ENCODE measurements around the gene FURIN. TPM values are rescaled to one million over a fixed set of nuclear protein-coding genes. Genes with fewer than 3 reads are reported as not detected.

FURIN gene
- total and polyA plus RNA-seq, 4 experiments from 2014 or later: 1.6 to 40.3 (median 24.4) TPM

- no peaks in the 10 kb centered on the region for H3K4me1 ChIP-seq (ENCODE audit: insufficient read depth, low read length)
- Mint-ChIP-seq H3K9me3 (no peaks in the 10 kb centered on the region), H3K27ac (no peak overlapping the region), H3K4me3 (no peak overlapping the region), H3K36me3 (peaks cover 46 to 76% of the 10 kb centered on the region in 2 donors), H3K4me1 (peaks cover 0 to 1% (median 0%) of the 10 kb centered on the region in 4 donors), H3K27me3 (no peaks in the 10 kb centered on the region)
- DNase-seq: no peak
- H3K36me3 ChIP-seq (ENCODE audit: insufficient read depth, low read length): peaks cover 87% of the 10 kb centered on the region
- POLR2A ChIA-PET (ENCODE audit: partially characterized antibody): interaction anchor here (1.3 kb wide), 1 partner anchor 20 kb away, joined by 5 read pairs; the partner anchor contains the start of gene HDDC3
- CTCF ChIA-PET (ENCODE audit: partially characterized antibody): interaction anchor here (1.2 kb wide), 1 partner anchor 20 kb away, joined by 4 read pairs; no protein-coding TSS in a partner anchor
- H3K4me3 ChIP-seq (ENCODE audit: low read length in 2 of 2): no peak overlapping the region
- H3K27me3 ChIP-seq (ENCODE audit: insufficient read depth, low read length): no peaks in the 10 kb centered on the region
- H3K9me3 ChIP-seq (ENCODE audit: control insufficient read depth in 1 of 2, low read length in 2 of 2): no peaks in the 10 kb centered on the region
- intact Hi-C loops (cut with micrococcal nuclease): no loop called here
- H3K27ac ChIP-seq (ENCODE audit: low read depth, low read length): no peak overlapping the region
These were observed 42.9 kb downstream of the FURIN start for GRCh38 chr15:90911302-90911623.

GRCh38 chr15:90911906-90912769 is 43.8 kb downstream of the FURIN start:
- Mint-ChIP-seq H3K4me3 (no peak overlapping the region), H3K36me3 (peaks cover 52 to 78% of the 10 kb centered on the region in 2 donors), H3K4me1 (peaks cover 0 to 1% (median 0%) of the 10 kb centered on the region in 4 donors), H3K27me3 (no peaks in the 10 kb centered on the region), H3K27ac (no peak overlapping the region), H3K9me3 (no peaks in the 10 kb centered on the region)
- H3K4me1 ChIP-seq (ENCODE audit: insufficient read depth, low read length): no peaks in the 10 kb centered on the region
- ChIA-PET POLR2A (ENCODE audit: partially characterized antibody) (no interaction called here), CTCF (ENCODE audit: partially characterized antibody) (interaction anchor here (1.2 to 2.2 kb wide), 2 partner anchors 19 to 20 kb away, joined by 4 to 13 read pairs; partner anchors contain the start of gene HDDC3)
- no peaks in the 10 kb centered on the region for H3K9me3 ChIP-seq (ENCODE audit: control insufficient read depth in 1 of 2, low read length in 2 of 2)
- H3K27me3 ChIP-seq (ENCODE audit: insufficient read depth, low read length): no peaks in the 10 kb centered on the region
- intact Hi-C loops (cut with micrococcal nuclease): no loop called here
- no peak overlapping the region for H3K4me3 ChIP-seq (ENCODE audit: low read length in 2 of 2)
- no peak for DNase-seq
- H3K36me3 ChIP-seq (ENCODE audit: insufficient read depth, low read length): peaks cover 86% of the 10 kb centered on the region
- H3K27ac ChIP-seq (ENCODE audit: low read depth, low read length): no peak overlapping the region

DNA sequence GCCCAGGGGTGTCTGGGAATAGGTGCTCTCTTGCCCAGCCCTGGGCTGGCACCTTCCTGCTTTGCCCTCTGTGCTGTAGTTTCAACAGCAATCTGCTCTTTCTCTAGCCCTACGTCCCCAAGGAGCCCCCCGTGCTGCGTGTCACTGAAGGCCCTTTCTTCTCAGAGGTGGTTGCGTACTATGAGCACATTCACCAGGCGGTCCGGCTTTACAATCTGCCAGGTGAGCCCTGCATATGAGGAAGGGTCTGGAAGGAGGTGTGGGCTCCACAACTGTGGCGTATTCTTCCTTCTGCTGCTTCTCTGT is 44.3 kb downstream of the FURIN start:
- H3K4me3 Mint-ChIP-seq: no peak overlapping the region
- peaks cover 0 to 1% (median 0%) of the 10 kb centered on the region in 4 donors for H3K4me1 Mint-ChIP-seq
- no peak overlapping the region for H3K27ac Mint-ChIP-seq
- no peak overlapping the region for H3K4me3 ChIP-seq (ENCODE audit: low read length in 2 of 2)
- H3K27me3 Mint-ChIP-seq: no peaks in the 10 kb centered on the region
- ChIA-PET CTCF (ENCODE audit: partially characterized antibody) (interaction anchor here (2.2 kb wide), 1 partner anchor 20 kb away, joined by 13 read pairs; the partner anchor contains the start of gene HDDC3), POLR2A (ENCODE audit: partially characterized antibody) (no interaction called here)
- intact Hi-C loops (cut with micrococcal nuclease): no loop called here
- H3K27ac ChIP-seq (ENCODE audit: low read depth, low read length): no peak overlapping the region
- H3K27me3 ChIP-seq (ENCODE audit: insufficient read depth, low read length): no peaks in the 10 kb centered on the region
- H3K9me3 Mint-ChIP-seq: no peaks in the 10 kb centered on the region
- DNase-seq: no peak
- H3K36me3 ChIP-seq (ENCODE audit: insufficient read depth, low read length): peaks cover 87% of the 10 kb centered on the region
- H3K9me3 ChIP-seq (ENCODE audit: control insufficient read depth in 1 of 2, low read length in 2 of 2): no peaks in the 10 kb centered on the region
- no peaks in the 10 kb centered on the region for H3K4me1 ChIP-seq (ENCODE audit: insufficient read depth, low read length)
- peaks cover 52 to 77% of the 10 kb centered on the region in 2 donors for H3K36me3 Mint-ChIP-seq

DNA sequence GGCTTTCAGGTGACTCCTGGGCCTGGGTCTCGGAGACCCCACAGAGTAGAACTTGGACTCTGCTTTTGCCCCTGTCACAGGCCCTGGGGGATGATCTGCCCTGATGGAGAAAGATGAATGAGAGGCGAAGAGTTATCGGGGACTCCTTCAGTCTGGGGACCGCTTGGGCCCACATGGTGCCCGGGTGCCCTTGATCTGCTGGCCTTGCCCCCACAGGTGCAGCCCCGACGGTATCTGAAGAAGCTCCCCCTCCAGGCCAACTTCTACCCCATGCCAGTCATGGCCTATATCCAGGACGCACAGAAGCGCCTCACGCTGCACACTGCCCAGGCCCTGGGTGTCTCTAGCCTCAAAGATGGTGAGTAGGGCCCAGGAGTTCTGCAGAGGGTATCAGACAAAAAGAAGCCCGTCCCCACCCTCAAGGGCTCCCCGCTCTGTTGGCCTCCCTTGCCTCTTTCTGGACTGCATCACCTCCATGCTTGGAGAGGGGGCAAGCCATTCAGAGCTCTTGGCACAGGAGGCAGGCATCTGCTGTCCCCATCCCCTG is 45.1 kb downstream of the FURIN start:
- Histone ChIP-seq H3K4me3 (ENCODE audit: low read length in 2 of 2) (no peak overlapping the region), H3K9me3 (ENCODE audit: control insufficient read depth in 1 of 2, low read length in 2 of 2) (no peaks in the 10 kb centered on the region), H3K27me3 (ENCODE audit: insufficient read depth, low read length) (no peaks in the 10 kb centered on the region), H3K36me3 (ENCODE audit: insufficient read depth, low read length) (peaks cover 89% of the 10 kb centered on the region), H3K27ac (ENCODE audit: low read depth, low read length) (no peak overlapping the region), H3K4me1 (ENCODE audit: insufficient read depth, low read length) (no peaks in the 10 kb centered on the region)
- intact Hi-C loops (cut with micrococcal nuclease): no loop called here
- no peak for DNase-seq
- POLR2A ChIA-PET (ENCODE audit: partially characterized antibody): interaction anchor here (2.0 kb wide), 1 partner anchor 11 kb away, joined by 11 read pairs; the partner anchor contains the start of gene MAN2A2
- H3K9me3 Mint-ChIP-seq: no peaks in the 10 kb centered on the region
- CTCF ChIA-PET (ENCODE audit: partially characterized antibody): interaction anchor here (0.6 to 2.2 kb wide), 2 partner anchors 12 to 19 kb away, joined by 3 to 13 read pairs; partner anchors contain the start of gene HDDC3
- no peaks in the 10 kb centered on the region for H3K27me3 Mint-ChIP-seq
- H3K27ac Mint-ChIP-seq: no peak overlapping the region
- no peak overlapping the region for H3K4me3 Mint-ChIP-seq
- H3K36me3 Mint-ChIP-seq: peaks cover 53 to 79% of the 10 kb centered on the region in 2 donors
- no peaks in the 10 kb centered on the region for H3K4me1 Mint-ChIP-seq

- Mint-ChIP-seq H3K36me3 (peaks cover 59 to 79% of the 10 kb centered on the region in 2 donors), H3K4me1 (no peaks in the 10 kb centered on the region), H3K27me3 (no peaks in the 10 kb centered on the region), H3K4me3 (no peak overlapping the region), H3K9me3 (no peaks in the 10 kb centered on the region), H3K27ac (peak overlapping the region in 2 of 7 donors; percentile 46 to 57)
- H3K9me3 ChIP-seq (ENCODE audit: control insufficient read depth in 1 of 2, low read length in 2 of 2): no peaks in the 10 kb centered on the region
- CTCF ChIA-PET (ENCODE audit: partially characterized antibody): interaction anchor here (2.2 kb wide), 1 partner anchor 18 kb away, joined by 13 read pairs; the partner anchor contains the start of gene HDDC3
- H3K4me3 ChIP-seq (ENCODE audit: low read length in 2 of 2): no peak overlapping the region
- H3K27me3 ChIP-seq (ENCODE audit: insufficient read depth, low read length): no peaks in the 10 kb centered on the region
- intact Hi-C loops (cut with micrococcal nuclease): no loop called here
- no peaks in the 10 kb centered on the region for H3K4me1 ChIP-seq (ENCODE audit: insufficient read depth, low read length)
- no peak overlapping the region for H3K27ac ChIP-seq (ENCODE audit: low read depth, low read length)
- H3K36me3 ChIP-seq (ENCODE audit: insufficient read depth, low read length): peaks cover 90% of the 10 kb centered on the region
- POLR2A ChIA-PET (ENCODE audit: partially characterized antibody): interaction anchor here (1.1 to 2.0 kb wide), 2 partner anchors 12 to 15 kb away, joined by 3 to 11 read pairs; partner anchors contain the start of gene MAN2A2
- DNase-seq: no peak
These were observed 46.1 kb downstream of the FURIN start for GRCh38 chr15:90914305-90915080.

- Histone ChIP-seq H3K4me3 (ENCODE audit: low read length in 2 of 2) (no peak overlapping the region), H3K9me3 (ENCODE audit: control insufficient read depth in 1 of 2, low read length in 2 of 2) (no peaks in the 10 kb centered on the region), H3K36me3 (ENCODE audit: insufficient read depth, low read length) (peaks cover 92% of the 10 kb centered on the region), H3K4me1 (ENCODE audit: insufficient read depth, low read length) (no peaks in the 10 kb centered on the region), H3K27me3 (ENCODE audit: insufficient read depth, low read length) (no peaks in the 10 kb centered on the region), H3K27ac (ENCODE audit: low read depth, low read length) (no peak overlapping the region)
- H3K4me3 Mint-ChIP-seq: no peak overlapping the region
- no peaks in the 10 kb centered on the region for H3K4me1 Mint-ChIP-seq
- intact Hi-C loops (cut with micrococcal nuclease): no loop called here
- no peaks in the 10 kb centered on the region for H3K9me3 Mint-ChIP-seq
- peaks cover 66 to 81% of the 10 kb centered on the region in 2 donors for H3K36me3 Mint-ChIP-seq
- H3K27me3 Mint-ChIP-seq: no peaks in the 10 kb centered on the region
- CTCF ChIA-PET (ENCODE audit: partially characterized antibody): interaction anchor here (1.0 kb wide), 1 partner anchor 17 kb away, joined by 3 read pairs; the partner anchor contains the start of gene HDDC3
- H3K27ac Mint-ChIP-seq: peak overlapping the region in 1 of 7 donors; percentile 7
- POLR2A ChIA-PET (ENCODE audit: partially characterized antibody): no interaction called here
- no peak for DNase-seq
These were observed 46.9 kb downstream of the FURIN start for GRCh38 chr15:90915216-90915807.

Measured in CD4-positive, alpha-beta memory T cell (primary cell).